Measurements from ENCODE around the gene SORBS1. TPM values are rescaled to one million over a fixed set of nuclear protein-coding genes. Genes with fewer than 3 reads are reported as not detected.

SORBS1 gene
- polyA plus RNA-seq, 6 donors from 2014 or later: 0.13 to 0.94 TPM; not detected in 4

DNA sequence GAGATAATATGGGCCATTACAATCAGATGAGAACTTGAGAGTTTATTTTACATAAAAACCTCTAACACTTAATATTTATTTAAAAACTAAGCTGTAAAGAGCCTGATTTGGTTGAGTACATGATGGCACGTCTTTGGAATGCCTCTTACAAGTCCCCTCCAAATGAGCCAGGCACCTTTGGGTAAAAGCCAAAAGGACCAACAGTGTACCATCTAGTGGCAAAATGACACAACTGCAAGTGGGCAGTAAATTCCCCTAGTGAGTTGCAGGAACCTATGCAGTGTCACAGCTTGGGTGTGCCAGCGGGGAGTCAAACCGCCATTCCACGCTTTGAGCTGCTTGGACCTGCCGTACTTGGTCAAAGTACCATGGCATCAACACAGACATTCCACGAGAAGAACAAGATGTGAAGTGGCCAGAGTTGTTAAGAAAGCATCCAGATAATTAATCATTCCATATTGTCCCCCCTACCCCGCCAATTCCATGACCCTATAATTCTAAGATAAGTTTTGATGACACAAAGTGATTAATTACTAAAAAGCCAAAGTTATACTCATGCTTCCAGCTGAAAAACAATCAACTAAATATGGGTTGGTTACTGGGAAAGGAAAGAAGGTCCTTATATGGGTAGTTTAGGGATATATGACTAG lies 115.2 kb downstream of the SORBS1 start:
- ATAC-seq (ENCODE audit: low read depth in 2 of 2): peak; percentile 23 to 67

DNA sequence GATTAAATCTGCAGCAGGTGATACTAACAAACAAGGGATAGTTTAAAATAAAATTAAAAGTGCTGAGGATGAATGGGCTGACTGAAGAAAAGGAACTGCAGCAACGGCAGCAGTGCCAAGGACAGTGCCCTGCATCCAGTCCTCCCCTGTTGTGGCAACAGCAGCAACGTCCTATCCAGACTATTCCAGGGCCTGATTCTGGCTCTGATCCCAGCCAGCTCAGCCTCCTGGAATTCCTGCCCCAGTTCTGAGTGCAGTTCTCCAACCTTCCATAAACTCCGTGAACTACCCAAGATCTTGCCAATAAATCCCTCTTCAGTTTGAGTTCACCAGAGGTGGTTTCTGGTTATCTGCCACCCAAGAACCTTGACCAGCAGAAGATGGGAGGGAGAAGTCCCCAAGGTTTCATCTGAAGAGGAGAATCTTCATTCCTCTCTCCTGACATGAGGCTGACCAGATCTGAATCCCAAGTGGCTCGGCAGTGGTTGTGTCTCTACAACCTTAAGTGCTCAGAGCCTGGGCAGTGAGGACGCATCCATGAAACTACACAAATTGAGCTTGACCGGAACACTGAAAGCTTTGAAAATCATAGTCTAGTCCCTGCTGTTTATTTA lies 115.8 kb downstream of the SORBS1 start:
- H3K4me3 Mint-ChIP-seq: no peak overlapping the region
- no peaks in the 10 kb centered on the region for H3K36me3 Mint-ChIP-seq
- ATAC-seq (ENCODE audit: low read depth in 2 of 2) (no peak), DNase-seq (no peak)
- H3K4me1 Mint-ChIP-seq: peaks cover 0 to 2% (median 0%) of the 10 kb centered on the region in 3 donors
- H3K9me3 Mint-ChIP-seq: no peaks in the 10 kb centered on the region
- no peak overlapping the region for H3K27ac Mint-ChIP-seq
- H3K27me3 Mint-ChIP-seq: peaks cover 3 to 28% (median 10%) of the 10 kb centered on the region in 3 donors

More for the DNA sequence above, 115.2 kb downstream of the SORBS1 start:
- Mint-ChIP-seq H3K27ac (no peak overlapping the region), H3K9me3 (no peaks in the 10 kb centered on the region), H3K4me3 (no peak overlapping the region), H3K36me3 (no peaks in the 10 kb centered on the region), H3K27me3 (peaks cover 3 to 28% (median 10%) of the 10 kb centered on the region in 3 donors), H3K4me1 (peaks cover 0 to 2% (median 0%) of the 10 kb centered on the region in 3 donors)
- peak; percentile 9 for DNase-seq

DNA sequence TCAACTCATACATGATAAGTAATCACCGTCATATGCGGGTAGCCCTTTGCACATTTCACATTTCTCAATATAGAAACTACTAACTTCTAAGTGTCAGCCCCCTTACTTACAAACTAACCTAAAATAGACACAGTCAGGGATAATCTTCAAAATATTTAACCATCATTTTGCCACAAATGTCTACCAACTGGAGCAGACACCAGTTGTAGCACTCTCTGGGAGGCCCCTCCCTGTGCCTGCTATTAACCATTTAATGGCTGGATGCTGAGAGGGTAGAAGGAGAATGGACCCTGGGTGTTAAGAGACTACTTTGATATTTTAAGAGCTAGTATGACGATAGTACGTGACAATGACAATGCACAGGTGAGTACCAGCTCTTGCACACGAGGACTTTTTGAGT lies 116.4 kb downstream of the SORBS1 start:
- no peak for ATAC-seq (ENCODE audit: low read depth in 2 of 2)
- no peaks in the 10 kb centered on the region for H3K9me3 Mint-ChIP-seq
- no peak overlapping the region for H3K4me3 Mint-ChIP-seq
- peaks cover 0 to 2% (median 0%) of the 10 kb centered on the region in 3 donors for H3K4me1 Mint-ChIP-seq
- H3K27me3 Mint-ChIP-seq: peaks cover 3 to 28% (median 10%) of the 10 kb centered on the region in 3 donors
- H3K36me3 Mint-ChIP-seq: no peaks in the 10 kb centered on the region
- no peak overlapping the region for H3K27ac Mint-ChIP-seq
- no peak for DNase-seq

GRCh38 chr10:95443636-95444035 lies 117.5 kb downstream of the SORBS1 start:
- Mint-ChIP-seq H3K4me1 (peaks cover 0 to 2% (median 0%) of the 10 kb centered on the region in 3 donors), H3K4me3 (no peak overlapping the region), H3K27ac (no peak overlapping the region), H3K9me3 (no peaks in the 10 kb centered on the region), H3K36me3 (no peaks in the 10 kb centered on the region), H3K27me3 (peaks cover 3 to 23% (median 10%) of the 10 kb centered on the region in 3 donors)
- DNase-seq: no peak
- no peak for ATAC-seq (ENCODE audit: low read depth in 2 of 2)

GRCh38 chr10:95442341-95442740 lies 118.8 kb downstream of the SORBS1 start:
- no peaks in the 10 kb centered on the region for H3K36me3 Mint-ChIP-seq

DNA sequence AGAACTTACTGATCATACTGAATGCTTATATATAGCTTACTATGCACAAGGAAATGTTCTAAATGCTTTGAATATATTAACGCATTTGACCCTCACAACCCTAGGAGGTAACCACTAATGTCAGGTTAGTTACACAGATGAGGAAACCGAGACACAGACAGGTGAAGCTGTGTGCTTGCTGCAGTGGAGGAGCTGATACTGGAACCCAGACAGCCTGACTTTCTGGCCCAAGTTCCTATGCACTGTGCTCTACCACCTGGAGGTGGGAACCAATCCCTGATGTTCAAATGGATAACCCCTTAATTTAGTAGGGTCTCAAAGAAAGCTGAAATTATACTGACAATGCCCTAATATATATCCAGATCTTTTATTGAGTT lies 119.6 kb downstream of the SORBS1 start:
- DNase-seq (no peak), ATAC-seq (ENCODE audit: low read depth in 2 of 2) (no peak)
- no peak overlapping the region for H3K27ac Mint-ChIP-seq
- no peaks in the 10 kb centered on the region for H3K36me3 Mint-ChIP-seq
- peaks cover 0 to 2% (median 0%) of the 10 kb centered on the region in 3 donors for H3K4me1 Mint-ChIP-seq
- H3K4me3 Mint-ChIP-seq: no peak overlapping the region
- no peaks in the 10 kb centered on the region for H3K9me3 Mint-ChIP-seq
- peaks cover 3 to 11% (median 5%) of the 10 kb centered on the region in 3 donors for H3K27me3 Mint-ChIP-seq

More at GRCh38 chr10:95442341-95442740, 118.8 kb downstream of the SORBS1 start:
- Mint-ChIP-seq H3K9me3 (no peaks in the 10 kb centered on the region), H3K4me3 (no peak overlapping the region), H3K27ac (no peak overlapping the region), H3K4me1 (peaks cover 0 to 2% (median 0%) of the 10 kb centered on the region in 3 donors), H3K27me3 (peaks cover 3 to 12% (median 5%) of the 10 kb centered on the region in 3 donors)
- ATAC-seq (ENCODE audit: low read depth in 2 of 2) (no peak), DNase-seq (no peak)

GRCh38 chr10:95440756-95441546 lies 120.2 kb downstream of the SORBS1 start:
- DNase-seq (no peak), ATAC-seq (ENCODE audit: low read depth in 2 of 2) (no peak)
- Mint-ChIP-seq H3K4me1 (peaks cover 0 to 2% (median 0%) of the 10 kb centered on the region in 3 donors), H3K36me3 (no peaks in the 10 kb centered on the region), H3K27me3 (peaks cover 2 to 8% (median 3%) of the 10 kb centered on the region in 3 donors), H3K27ac (no peak overlapping the region), H3K4me3 (no peak overlapping the region), H3K9me3 (no peaks in the 10 kb centered on the region)

GRCh38 chr10:95440038-95440725 lies 121.0 kb downstream of the SORBS1 start:
- H3K9me3 Mint-ChIP-seq: no peaks in the 10 kb centered on the region
- ATAC-seq (ENCODE audit: low read depth in 2 of 2) (no peak), DNase-seq (no peak)
- H3K27ac Mint-ChIP-seq: no peak overlapping the region
- peaks cover 0 to 2% (median 0%) of the 10 kb centered on the region in 3 donors for H3K4me1 Mint-ChIP-seq
- H3K36me3 Mint-ChIP-seq: no peaks in the 10 kb centered on the region
- peaks cover 0 to under 1% (median 0%) of the 10 kb centered on the region in 3 donors for H3K27me3 Mint-ChIP-seq
- H3K4me3 Mint-ChIP-seq: peak overlapping the region in 1 of 8 donors; percentile 45

DNA sequence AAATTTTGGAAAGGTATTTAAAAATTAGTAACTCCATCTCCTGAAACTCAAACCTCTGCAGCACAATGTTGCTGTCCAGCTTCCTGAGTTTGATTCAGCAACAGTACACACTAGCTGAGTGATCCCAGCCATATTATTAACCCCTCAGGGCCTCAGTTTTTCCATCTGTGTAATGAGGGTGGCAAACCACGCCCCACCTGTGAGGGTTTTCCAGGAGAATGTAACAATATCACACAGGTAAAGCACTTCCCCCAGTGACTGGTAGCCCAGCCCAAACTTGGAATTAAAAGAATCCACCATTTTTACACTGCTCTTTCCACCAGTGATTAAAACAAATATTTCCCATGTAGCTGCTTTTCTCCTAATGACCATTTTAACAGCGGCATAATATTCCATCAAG lies 122.4 kb downstream of the SORBS1 start:
- Mint-ChIP-seq H3K4me1 (peaks cover 0 to 2% (median 0%) of the 10 kb centered on the region in 3 donors), H3K36me3 (no peaks in the 10 kb centered on the region), H3K4me3 (no peak overlapping the region), H3K27ac (no peak overlapping the region), H3K9me3 (no peaks in the 10 kb centered on the region), H3K27me3 (no peaks in the 10 kb centered on the region)
- no peak for DNase-seq
- no peak for ATAC-seq (ENCODE audit: low read depth in 2 of 2)

DNA sequence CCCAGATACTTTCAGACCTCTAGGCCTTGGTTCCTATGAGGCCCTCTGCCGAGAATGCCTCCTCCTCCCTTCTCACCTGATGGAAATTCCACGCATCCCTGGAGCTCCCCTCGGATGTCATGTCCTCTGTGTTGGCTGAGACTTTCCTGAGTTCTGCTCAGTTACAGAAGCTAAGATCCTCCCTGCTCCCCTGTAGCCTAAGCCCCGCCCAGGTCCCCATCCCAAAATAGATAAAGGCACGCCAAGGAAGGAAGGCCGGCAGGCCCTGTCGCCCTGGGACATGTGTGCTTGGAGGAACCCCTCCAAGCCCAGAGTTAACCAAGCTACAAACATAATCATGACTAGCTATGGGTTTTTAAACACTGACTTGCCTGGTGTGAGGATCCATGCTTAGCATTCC lies 123.5 kb downstream of the SORBS1 start:
- Mint-ChIP-seq H3K27me3 (no peaks in the 10 kb centered on the region), H3K36me3 (no peaks in the 10 kb centered on the region), H3K9me3 (no peaks in the 10 kb centered on the region), H3K4me1 (peaks cover 0 to 2% (median 0%) of the 10 kb centered on the region in 3 donors), H3K4me3 (no peak overlapping the region), H3K27ac (no peak overlapping the region)
- no peak for ATAC-seq (ENCODE audit: low read depth in 2 of 2)
- no peak for DNase-seq

GRCh38 chr10:95435548-95436279 lies 125.5 kb downstream of the SORBS1 start:
- no peak for ATAC-seq (ENCODE audit: low read depth in 2 of 2)
- H3K4me1 Mint-ChIP-seq: no peaks in the 10 kb centered on the region
- no peaks in the 10 kb centered on the region for H3K9me3 Mint-ChIP-seq
- no peaks in the 10 kb centered on the region for H3K27me3 Mint-ChIP-seq
- H3K27ac Mint-ChIP-seq: no peak overlapping the region
- DNase-seq: no peak
- no peak overlapping the region for H3K4me3 Mint-ChIP-seq
- no peaks in the 10 kb centered on the region for H3K36me3 Mint-ChIP-seq

- Mint-ChIP-seq H3K9me3 (no peaks in the 10 kb centered on the region), H3K27me3 (no peaks in the 10 kb centered on the region), H3K36me3 (no peaks in the 10 kb centered on the region), H3K4me1 (peaks cover 0 to 1% (median 0%) of the 10 kb centered on the region in 3 donors), H3K27ac (no peak overlapping the region), H3K4me3 (no peak overlapping the region)
- ATAC-seq (ENCODE audit: low read depth in 2 of 2) (no peak), DNase-seq (no peak)
Measured at GRCh38 chr10:95434583-95434982, 126.6 kb downstream of the SORBS1 start.

All from naive B cell (primary cell).